SK-N-SH (cell line): ENCODE measurements around the gene MID2. TPM values are rescaled to one million over a fixed set of nuclear protein-coding genes. Genes with fewer than 3 reads are reported as not detected.

ENCODE experiments used
- CTCF ChIA-PET: fragments of 300-600, 350-600 bp; formaldehyde crosslinking; extraction: SDS; loops from one replicate; lab custom pipeline; 2021; lab: Yijun Ruan, JAX
- POLR2A ChIA-PET: fragments of 350-600 bp; sonication (Branson Sonifier 250); formaldehyde crosslinking; extraction: SDS; loops from one replicate; lab custom pipeline; 2020; ENCODE audit warnings: antibody characterized with exemption, inconsistent platforms; lab: Yijun Ruan, JAX
- DNase-seq: peaks from one replicate; pipeline ENCODE4 v3.0.0; 2012
- H2AFZ ChIP-seq: fragments of 200-600 bp; sonication (generic); 2 replicates; pipeline ENCODE4 v1.8.1; 2016; ENCODE audit warnings: antibody characterized with exemption, mild to moderate bottlenecking, low read depth
- H3F3A ChIP-seq: fragments of 200-600 bp; sonication (generic); replicated peaks from 2 replicates; pipeline ENCODE3; 2016; ENCODE audit warnings: antibody characterized with exemption, mild to moderate bottlenecking; ENCODE audit not compliant: insufficient read depth
- H3K27ac ChIP-seq, 2 experiments: fragments of 200-500 bp in 1 of 2; fragments of 200-600 bp in 1 of 2; sonication (Bioruptor generic) in 1 of 2; sonication (generic), shearing (Covaris generic) in 1 of 2; 2 replicates each; pipeline versions ENCODE4 v1.5.1 to v1.6.1; 2014 to 2016; ENCODE audit warnings: low read depth in 2 of 2, inconsistent platforms in 1 of 2, low read length in 1 of 2, mild to moderate bottlenecking in 1 of 2, mixed read lengths in 1 of 2
- H3K27me3 ChIP-seq: fragments of 200-600 bp; sonication (generic), shearing (Covaris generic); 2 replicates; pipeline ENCODE4 v1.6.1; 2016; ENCODE audit warnings: mixed run types; ENCODE audit not compliant: insufficient read depth
- H3K36me3 ChIP-seq, 2 experiments: fragments of 200-500 bp in 1 of 2; fragments of 200-600 bp in 1 of 2; sonication (Bioruptor generic) in 1 of 2; sonication (generic) in 1 of 2; replicated peaks in 1 of 2; 2 replicates each; pipeline versions ENCODE3 to v1.5.1; 2014 to 2016; ENCODE audit warnings: low read length in 1 of 2, mild to moderate bottlenecking in 1 of 2; ENCODE audit not compliant: insufficient read depth in 2 of 2, control insufficient read depth in 1 of 2
- H3K4me1 ChIP-seq, 2 experiments: fragments of 200-500 bp in 1 of 2; fragments of 200-600 bp in 1 of 2; sonication (Bioruptor generic) in 1 of 2; sonication (generic), shearing (Covaris generic) in 1 of 2; 2 replicates each; pipeline versions ENCODE4 v1.5.1 to v1.6.1; 2014 to 2016; ENCODE audit warnings: low read depth in 1 of 2, low read length in 1 of 2, mixed run types in 1 of 2; ENCODE audit not compliant: insufficient read depth in 2 of 2, control insufficient read depth in 1 of 2
- H3K4me2 ChIP-seq: fragments of 200-600 bp; sonication (generic), shearing (Covaris generic); 2 replicates; pipeline ENCODE4 v1.6.1; 2017; ENCODE audit warnings: mixed run types
- H3K4me3 ChIP-seq, 2 experiments: fragments of 200-500 bp in 1 of 2; fragments of 200-600 bp in 1 of 2; sonication (Bioruptor generic) in 1 of 2; sonication (generic), shearing (Covaris generic) in 1 of 2; 2 replicates each; pipeline versions ENCODE4 v1.5.1 to v1.8.1; 2014 to 2016; ENCODE audit warnings: low read depth in 2 of 2, inconsistent platforms in 1 of 2, low read length in 1 of 2, mild to moderate bottlenecking in 1 of 2, mixed read lengths in 1 of 2, moderate library complexity in 1 of 2
- H3K79me2 ChIP-seq: fragments of 200-600 bp; sonication (generic); 2 replicates; pipeline ENCODE4 v1.8.1; 2017; ENCODE audit warnings: mild to moderate bottlenecking; ENCODE audit not compliant: insufficient read depth
- H3K9ac ChIP-seq: fragments of 200-600 bp; sonication (generic); 2 replicates; pipeline ENCODE4 v1.6.1; 2017; ENCODE audit warnings: mixed run types
- H3K9me2 ChIP-seq: fragments of 200-600 bp; sonication (generic); 2 replicates; pipeline ENCODE4 v1.6.1; 2017; ENCODE audit warnings: mixed run types
- H3K9me3 ChIP-seq: fragments of 200-600 bp; sonication (generic); 2 replicates; pipeline ENCODE4 v1.6.1; 2017; ENCODE audit warnings: mixed run types, mild to moderate bottlenecking, moderate library complexity
- H4K20me1 ChIP-seq: fragments of 200-600 bp; sonication (generic); 2 replicates; pipeline ENCODE4 v1.6.1; 2017; ENCODE audit warnings: mild to moderate bottlenecking, mixed run types; ENCODE audit not compliant: insufficient read depth
- CHD2 ChIP-seq: fragments of 150-350 bp; IDR thresholded peaks from 2 replicates; pipeline ENCODE4 v1.6.1; 2018; ENCODE audit warnings: low read length; ENCODE audit not compliant: partially characterized antibody
- ELF1 ChIP-seq: IDR thresholded peaks from 2 replicates; pipeline ENCODE4 v1.4.0; 2012
- EP300 ChIP-seq, 2 experiments: IDR thresholded peaks; 2 replicates each; pipeline versions ENCODE4 v1.4.0 to v1.6.1; 2012; ENCODE audit warnings: borderline replicate concordance in 1 of 2, low read depth in 1 of 2, low read length in 1 of 2
- EZH2phosphoT487 ChIP-seq: fragments of 200-600 bp; sonication (generic); IDR thresholded peaks from 2 replicates; pipeline ENCODE4 v1.6.1; 2017; ENCODE audit warnings: low read depth, mixed run types, mild to moderate bottlenecking, antibody characterized with exemption, moderate library complexity, borderline replicate concordance
- FOXM1 ChIP-seq: IDR thresholded peaks from 2 replicates; pipeline ENCODE4 v1.4.0; 2012; ENCODE audit warnings: low read depth, mild to moderate bottlenecking
- GATA2 ChIP-seq: sonication (generic); formaldehyde crosslinking; IDR thresholded peaks from 2 replicates; pipeline ENCODE4 v1.5.0; 2020; ENCODE audit warnings: mild to moderate bottlenecking, missing genetic modification reagents
- JUND ChIP-seq: IDR thresholded peaks from 2 replicates; pipeline ENCODE4 v1.4.0; 2012
- MEF2A ChIP-seq: IDR thresholded peaks from 2 replicates; pipeline ENCODE4 v1.4.0; 2012; ENCODE audit warnings: low read depth, borderline replicate concordance
- NRF1 ChIP-seq: IDR thresholded peaks from 2 replicates; pipeline ENCODE4 v1.6.1; 2012; ENCODE audit warnings: low read depth, mild to moderate bottlenecking, low read length
- POLR2AphosphoS5 ChIP-seq: IDR thresholded peaks from 2 replicates; pipeline ENCODE4 v1.6.1; 2012; ENCODE audit warnings: low read depth, low read length
- RAD21 ChIP-seq: IDR thresholded peaks from 2 replicates; pipeline ENCODE4 v1.6.1; 2012; ENCODE audit warnings: mild to moderate bottlenecking, low read length
- RXRA ChIP-seq: IDR thresholded peaks from 2 replicates; pipeline ENCODE4 v1.4.0; 2012; ENCODE audit warnings: low read depth, mild to moderate bottlenecking, borderline replicate concordance
- SMC3 ChIP-seq: IDR thresholded peaks from 2 replicates; pipeline ENCODE4 v1.6.1; 2012; ENCODE audit warnings: low read depth, low read length, improper control_type of control experiment
- TEAD4 ChIP-seq: IDR thresholded peaks from 2 replicates; pipeline ENCODE4 v1.4.0; 2012; ENCODE audit warnings: mild to moderate bottlenecking, borderline replicate concordance; ENCODE audit not compliant: insufficient read depth
- WGBS: methylation state at CpG from one replicate; pipeline ENCODE4 v1.1.6; 2017; ENCODE audit warnings: low lambda C conversion rate; 5-methylcytosine and 5-hydroxymethylcytosine counted together
- polyA plus RNA-seq, 3 experiments: library from polyadenylated mRNA; depleted of rRNA; stranded (reverse); fragments of >200 nt; gene quantifications; 2 replicates each; pipeline ENCODE4 v1.2.3, GENCODE V29; 2012
- TF ChIP-seq, protein P1 (sequence below): fragments of 150-350 bp; IDR thresholded peaks from 2 replicates; pipeline ENCODE4 v1.6.1; 2017; ENCODE audit warnings: antibody characterized with exemption, low read length, low read depth, borderline replicate concordance
- TF ChIP-seq, protein P2 (sequence below): IDR thresholded peaks from 2 replicates; pipeline ENCODE4 v1.4.0; 2012; ENCODE audit warnings: low read depth, borderline replicate concordance
- TF ChIP-seq, protein P3 (sequence below): IDR thresholded peaks from 2 replicates; pipeline ENCODE4 v1.4.0; 2012; ENCODE audit warnings: low read depth, borderline replicate concordance
- TF ChIP-seq, protein P4 (sequence below): IDR thresholded peaks from 2 replicates; pipeline ENCODE4 v1.6.1; 2012; ENCODE audit warnings: mild to moderate bottlenecking, low read depth, low read length, moderate library complexity
- TF ChIP-seq, protein P5 (sequence below): IDR thresholded peaks from 2 replicates; pipeline ENCODE4 v1.4.0; 2012; ENCODE audit warnings: low read depth
- TF ChIP-seq, protein P6 (sequence below): IDR thresholded peaks from 2 replicates; pipeline ENCODE4; 2012

MID2 gene
- polyA plus RNA-seq, 1 of the 3 experiments (the other 2 are of a cell fraction): 0.16 TPM

DNA sequence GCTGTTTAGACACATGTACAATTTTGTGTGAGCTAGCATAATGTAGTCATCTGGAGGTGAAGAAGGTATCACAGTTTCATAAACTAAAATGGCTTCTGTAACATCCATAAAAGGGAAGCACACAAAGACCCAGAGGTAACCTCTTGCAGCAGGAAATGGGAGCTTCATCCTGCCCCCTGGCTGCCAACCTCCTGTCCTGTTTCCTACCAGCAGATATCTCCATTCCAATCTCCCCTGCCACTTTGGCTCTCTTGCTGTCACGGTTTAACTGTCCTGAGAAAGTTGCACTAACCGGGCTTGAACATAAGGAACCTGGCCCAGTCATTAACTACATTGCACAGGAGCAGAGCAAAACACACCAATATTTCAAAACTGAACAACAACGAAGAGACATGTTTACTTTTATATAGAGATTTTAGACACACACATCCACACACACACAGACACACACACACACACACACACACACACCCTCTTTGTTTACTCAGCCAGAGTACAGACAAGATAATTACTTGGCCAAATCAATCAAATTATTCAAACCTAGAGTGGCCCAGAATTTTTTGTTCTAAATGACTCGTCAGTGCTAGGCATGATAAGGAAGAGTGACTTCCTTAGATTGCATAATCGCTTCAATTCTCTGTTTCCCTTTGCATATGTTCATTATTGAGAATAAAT, 24.2 kb downstream of the MID2 start (continued):
- TF ChIP-seq, protein P1, sequence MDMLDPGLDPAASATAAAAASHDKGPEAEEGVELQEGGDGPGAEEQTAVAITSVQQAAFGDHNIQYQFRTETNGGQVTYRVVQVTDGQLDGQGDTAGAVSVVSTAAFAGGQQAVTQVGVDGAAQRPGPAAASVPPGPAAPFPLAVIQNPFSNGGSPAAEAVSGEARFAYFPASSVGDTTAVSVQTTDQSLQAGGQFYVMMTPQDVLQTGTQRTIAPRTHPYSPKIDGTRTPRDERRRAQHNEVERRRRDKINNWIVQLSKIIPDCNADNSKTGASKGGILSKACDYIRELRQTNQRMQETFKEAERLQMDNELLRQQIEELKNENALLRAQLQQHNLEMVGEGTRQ: no peak
- TF ChIP-seq RXRA: no peak
- TF ChIP-seq JUND: no peak
- no peak for TF ChIP-seq CHD2
- TF ChIP-seq, protein P2, sequence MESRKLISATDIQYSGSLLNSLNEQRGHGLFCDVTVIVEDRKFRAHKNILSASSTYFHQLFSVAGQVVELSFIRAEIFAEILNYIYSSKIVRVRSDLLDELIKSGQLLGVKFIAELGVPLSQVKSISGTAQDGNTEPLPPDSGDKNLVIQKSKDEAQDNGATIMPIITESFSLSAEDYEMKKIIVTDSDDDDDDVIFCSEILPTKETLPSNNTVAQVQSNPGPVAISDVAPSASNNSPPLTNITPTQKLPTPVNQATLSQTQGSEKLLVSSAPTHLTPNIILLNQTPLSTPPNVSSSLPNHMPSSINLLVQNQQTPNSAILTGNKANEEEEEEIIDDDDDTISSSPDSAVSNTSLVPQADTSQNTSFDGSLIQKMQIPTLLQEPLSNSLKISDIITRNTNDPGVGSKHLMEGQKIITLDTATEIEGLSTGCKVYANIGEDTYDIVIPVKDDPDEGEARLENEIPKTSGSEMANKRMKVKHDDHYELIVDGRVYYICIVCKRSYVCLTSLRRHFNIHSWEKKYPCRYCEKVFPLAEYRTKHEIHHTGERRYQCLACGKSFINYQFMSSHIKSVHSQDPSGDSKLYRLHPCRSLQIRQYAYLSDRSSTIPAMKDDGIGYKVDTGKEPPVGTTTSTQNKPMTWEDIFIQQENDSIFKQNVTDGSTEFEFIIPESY: no peak
- no peak for TF ChIP-seq RAD21

DNA sequence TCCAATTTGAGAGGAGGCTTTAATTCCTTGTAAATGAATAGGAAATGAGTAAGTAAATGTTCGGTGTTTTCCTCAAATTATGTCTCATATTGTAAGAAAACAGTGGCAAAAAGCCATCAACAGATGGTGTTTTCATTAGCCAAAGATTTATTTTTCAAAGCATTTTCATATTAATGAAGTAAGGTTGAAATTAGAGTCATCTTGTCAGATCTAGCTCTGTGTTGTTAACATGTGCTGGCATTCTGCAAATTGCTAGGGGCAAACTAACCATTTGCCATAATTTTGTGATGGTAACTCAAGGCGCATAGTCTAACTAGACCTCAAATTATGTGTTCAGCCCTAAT, 24.7 kb downstream of the MID2 start:
- Histone ChIP-seq H3K4me2 (no peak overlapping the region), H3K9ac (no peak overlapping the region), H3K4me1 (no peaks in the 10 kb centered on the region)
- TF ChIP-seq, protein P3, sequence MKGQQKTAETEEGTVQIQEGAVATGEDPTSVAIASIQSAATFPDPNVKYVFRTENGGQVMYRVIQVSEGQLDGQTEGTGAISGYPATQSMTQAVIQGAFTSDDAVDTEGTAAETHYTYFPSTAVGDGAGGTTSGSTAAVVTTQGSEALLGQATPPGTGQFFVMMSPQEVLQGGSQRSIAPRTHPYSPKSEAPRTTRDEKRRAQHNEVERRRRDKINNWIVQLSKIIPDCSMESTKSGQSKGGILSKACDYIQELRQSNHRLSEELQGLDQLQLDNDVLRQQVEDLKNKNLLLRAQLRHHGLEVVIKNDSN: no peak
- TF ChIP-seq, protein P4, sequence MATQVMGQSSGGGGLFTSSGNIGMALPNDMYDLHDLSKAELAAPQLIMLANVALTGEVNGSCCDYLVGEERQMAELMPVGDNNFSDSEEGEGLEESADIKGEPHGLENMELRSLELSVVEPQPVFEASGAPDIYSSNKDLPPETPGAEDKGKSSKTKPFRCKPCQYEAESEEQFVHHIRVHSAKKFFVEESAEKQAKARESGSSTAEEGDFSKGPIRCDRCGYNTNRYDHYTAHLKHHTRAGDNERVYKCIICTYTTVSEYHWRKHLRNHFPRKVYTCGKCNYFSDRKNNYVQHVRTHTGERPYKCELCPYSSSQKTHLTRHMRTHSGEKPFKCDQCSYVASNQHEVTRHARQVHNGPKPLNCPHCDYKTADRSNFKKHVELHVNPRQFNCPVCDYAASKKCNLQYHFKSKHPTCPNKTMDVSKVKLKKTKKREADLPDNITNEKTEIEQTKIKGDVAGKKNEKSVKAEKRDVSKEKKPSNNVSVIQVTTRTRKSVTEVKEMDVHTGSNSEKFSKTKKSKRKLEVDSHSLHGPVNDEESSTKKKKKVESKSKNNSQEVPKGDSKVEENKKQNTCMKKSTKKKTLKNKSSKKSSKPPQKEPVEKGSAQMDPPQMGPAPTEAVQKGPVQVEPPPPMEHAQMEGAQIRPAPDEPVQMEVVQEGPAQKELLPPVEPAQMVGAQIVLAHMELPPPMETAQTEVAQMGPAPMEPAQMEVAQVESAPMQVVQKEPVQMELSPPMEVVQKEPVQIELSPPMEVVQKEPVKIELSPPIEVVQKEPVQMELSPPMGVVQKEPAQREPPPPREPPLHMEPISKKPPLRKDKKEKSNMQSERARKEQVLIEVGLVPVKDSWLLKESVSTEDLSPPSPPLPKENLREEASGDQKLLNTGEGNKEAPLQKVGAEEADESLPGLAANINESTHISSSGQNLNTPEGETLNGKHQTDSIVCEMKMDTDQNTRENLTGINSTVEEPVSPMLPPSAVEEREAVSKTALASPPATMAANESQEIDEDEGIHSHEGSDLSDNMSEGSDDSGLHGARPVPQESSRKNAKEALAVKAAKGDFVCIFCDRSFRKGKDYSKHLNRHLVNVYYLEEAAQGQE: no peak
- TF ChIP-seq POLR2AphosphoS5 (no peak), EZH2phosphoT487 (no peak), GATA2 (no peak), SMC3 (no peak), NRF1 (no peak), TEAD4 (no peak), FOXM1 (no peak), MEF2A (no peak), EP300 (IDR thresholded peaks at IDR 0.05; ENCODE audit: borderline replicate concordance in 1 of 2, low read depth in 1 of 2, low read length in 1 of 2) (no peak), ELF1 (no peak)
- TF ChIP-seq, protein P1: no peak
- TF ChIP-seq, protein P5, sequence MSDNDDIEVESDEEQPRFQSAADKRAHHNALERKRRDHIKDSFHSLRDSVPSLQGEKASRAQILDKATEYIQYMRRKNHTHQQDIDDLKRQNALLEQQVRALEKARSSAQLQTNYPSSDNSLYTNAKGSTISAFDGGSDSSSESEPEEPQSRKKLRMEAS: no peak
- TF ChIP-seq, protein P6, sequence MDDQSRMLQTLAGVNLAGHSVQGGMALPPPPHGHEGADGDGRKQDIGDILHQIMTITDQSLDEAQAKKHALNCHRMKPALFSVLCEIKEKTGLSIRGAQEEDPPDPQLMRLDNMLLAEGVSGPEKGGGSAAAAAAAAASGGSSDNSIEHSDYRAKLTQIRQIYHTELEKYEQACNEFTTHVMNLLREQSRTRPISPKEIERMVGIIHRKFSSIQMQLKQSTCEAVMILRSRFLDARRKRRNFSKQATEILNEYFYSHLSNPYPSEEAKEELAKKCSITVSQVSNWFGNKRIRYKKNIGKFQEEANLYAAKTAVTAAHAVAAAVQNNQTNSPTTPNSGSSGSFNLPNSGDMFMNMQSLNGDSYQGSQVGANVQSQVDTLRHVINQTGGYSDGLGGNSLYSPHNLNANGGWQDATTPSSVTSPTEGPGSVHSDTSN: no peak

More for the DNA sequence above, 24.7 kb downstream of the MID2 start:
- Histone ChIP-seq H3K27me3 (0 out of 2 replicates have a peak, but pooled peaks cover 5% of the 10 kb centered on the region), H2AFZ (no peak overlapping the region), H3K9me3 (no peaks in the 10 kb centered on the region), H3K27ac (no peak overlapping the region), H3K36me3 (no peaks in the 10 kb centered on the region), H3F3A (no peaks in the 10 kb centered on the region), H3K4me3 (no peak overlapping the region), H4K20me1 (no peaks in the 10 kb centered on the region), H3K9me2 (no peaks in the 10 kb centered on the region), H3K79me2 (no peaks in the 10 kb centered on the region)
- DNase-seq: no peak
- ChIA-PET CTCF (no interaction called here), POLR2A (no interaction called here)
- WGBS: 18% methylated on average over 2 of the region's 2 CpGs
